ENCODE measurements around the gene ZNF35. TPM values are rescaled to one million over a fixed set of nuclear protein-coding genes. Genes with fewer than 3 reads are reported as not detected.

The ZNF35 gene
- polyA plus RNA-seq (2012; ENCODE audit: insufficient read length, low read depth) = 2.7 TPM

- TF ChIP-seq SIN3A (IDR thresholded peaks at IDR 0.05; ENCODE audit: borderline replicate concordance, insufficient read depth, low read length) (0 out of 2 replicates have a peak, but pooled peaks have one; percentile 50), FOXP2 (optimal IDR thresholded peaks at IDR 0.05; ENCODE audit: borderline replicate concordance, extremely low read depth, extremely low read length, insufficient read depth) (no peak), POLR2AphosphoS5 (IDR thresholded peaks at IDR 0.05; ENCODE audit: low read depth, low read length) (peak; percentile 74), TAF1 (IDR thresholded peaks at IDR 0.05; ENCODE audit: borderline replicate concordance, insufficient read depth, low read length) (peak; percentile 66; the same call in 1 of the 2 replicates), REST (IDR thresholded peaks at IDR 0.05; ENCODE audit: insufficient read depth in 1 of 2, low read depth in 2 of 2, low read length in 2 of 2) (0 out of 4 replicates have a peak, but pooled peaks of 1 of the 2 experiments have one; percentile 21)
Measured at GRCh38 chr3:44648564-44649229, at the start of gene ZNF35. TSS of gene ZNF35 (plus strand) at chr3:44648732. CDS start at chr3:44651068, 2,336 bp downstream.

DNA sequence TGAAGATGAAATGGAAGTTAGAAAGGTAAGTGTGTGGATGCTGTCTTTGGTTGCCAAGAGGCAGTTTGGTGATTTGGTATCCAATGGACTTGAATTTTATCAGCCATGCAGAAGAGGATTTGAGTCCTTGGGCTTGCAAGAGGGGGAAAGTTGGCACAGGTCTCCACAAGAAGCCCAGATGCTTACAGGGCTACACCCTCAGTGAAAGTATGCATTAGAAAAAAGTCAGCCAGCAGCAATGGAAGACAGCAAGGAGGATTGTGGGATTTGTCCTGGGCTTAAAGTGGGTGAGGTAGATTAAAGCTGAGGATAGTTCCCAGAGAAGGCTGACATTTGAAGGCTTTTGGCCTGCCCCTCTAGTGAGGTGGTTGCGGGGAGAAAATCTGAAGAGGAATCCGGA is 46.8 kb upstream of the ZNF35 start:
- no peak for TF ChIP-seq FOXP2 (optimal IDR thresholded peaks at IDR 0.05; ENCODE audit: borderline replicate concordance, extremely low read depth, extremely low read length, insufficient read depth)
- TF ChIP-seq SIN3A (IDR thresholded peaks at IDR 0.05; ENCODE audit: borderline replicate concordance, insufficient read depth, low read length) = no peak
- TF ChIP-seq REST (IDR thresholded peaks at IDR 0.05; ENCODE audit: insufficient read depth in 1 of 2, low read depth in 2 of 2, low read length in 2 of 2) = no peak
- no peak for TF ChIP-seq POLR2AphosphoS5 (IDR thresholded peaks at IDR 0.05; ENCODE audit: low read depth, low read length)
- TF ChIP-seq TAF1 (IDR thresholded peaks at IDR 0.05; ENCODE audit: borderline replicate concordance, insufficient read depth, low read length) = no peak

- TF ChIP-seq POLR2AphosphoS5 (IDR thresholded peaks at IDR 0.05; ENCODE audit: low read depth, low read length) (no peak), TAF1 (IDR thresholded peaks at IDR 0.05; ENCODE audit: borderline replicate concordance, insufficient read depth, low read length) (no peak), SIN3A (IDR thresholded peaks at IDR 0.05; ENCODE audit: borderline replicate concordance, insufficient read depth, low read length) (no peak), FOXP2 (optimal IDR thresholded peaks at IDR 0.05; ENCODE audit: borderline replicate concordance, extremely low read depth, extremely low read length, insufficient read depth) (no peak), REST (IDR thresholded peaks at IDR 0.05; ENCODE audit: insufficient read depth in 1 of 2, low read depth in 2 of 2, low read length in 2 of 2) (no peak)
Measured at GRCh38 chr3:44612678-44613077, 35.9 kb upstream of the ZNF35 start.

DNA sequence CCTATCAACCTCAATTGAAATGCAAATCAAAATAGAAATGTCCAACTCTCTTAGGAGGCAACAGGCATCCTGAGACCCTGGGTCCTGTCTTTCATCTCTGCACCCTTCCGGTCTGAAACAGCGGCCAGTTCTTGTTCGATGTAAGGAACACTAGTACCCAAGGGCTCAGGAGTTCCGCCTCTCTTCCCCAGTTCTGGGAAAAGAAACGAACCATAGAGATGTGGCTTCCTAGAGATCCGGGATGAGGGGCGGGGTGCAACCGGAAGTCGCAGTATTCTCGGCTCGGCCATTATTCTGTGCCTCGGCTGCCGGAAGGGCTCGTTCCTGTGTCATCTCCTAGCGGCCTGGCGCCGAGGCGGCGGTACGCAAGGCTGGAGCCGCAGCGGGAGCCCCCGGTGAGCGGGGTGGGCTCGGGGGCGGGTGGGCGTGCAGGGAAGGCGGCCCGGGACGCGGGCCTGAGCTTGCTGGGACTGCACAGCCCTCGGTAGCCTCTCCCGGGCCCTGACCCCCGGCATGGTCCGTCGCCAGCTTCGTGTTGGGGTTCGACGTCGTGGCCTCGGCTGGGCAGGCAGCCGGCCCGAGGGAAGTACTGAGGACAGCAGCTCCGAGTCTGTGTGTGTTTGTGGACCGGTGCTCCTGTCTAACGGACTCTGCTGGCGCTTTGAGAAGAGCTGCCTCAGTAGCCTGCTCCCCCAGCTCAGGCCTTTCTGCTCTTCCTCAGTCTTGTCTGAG is 23.6 kb upstream of the ZNF35 start, which contains the start of gene ZNF197:
Gene ZNF197 (plus strand): TSS at position 288 of the 732 bp plus-strand sequence. CDS start 4,119 bp downstream, outside the sequence.
- TF ChIP-seq POLR2AphosphoS5 (IDR thresholded peaks at IDR 0.05; ENCODE audit: low read depth, low read length) (peak; percentile 67), SIN3A (IDR thresholded peaks at IDR 0.05; ENCODE audit: borderline replicate concordance, insufficient read depth, low read length) (no peak), REST (IDR thresholded peaks at IDR 0.05; ENCODE audit: insufficient read depth in 1 of 2, low read depth in 2 of 2, low read length in 2 of 2) (peak; percentile 48 to 76; a peak in 3 of 4 replicates), FOXP2 (optimal IDR thresholded peaks at IDR 0.05; ENCODE audit: borderline replicate concordance, extremely low read depth, extremely low read length, insufficient read depth) (peak; percentile 34), TAF1 (IDR thresholded peaks at IDR 0.05; ENCODE audit: borderline replicate concordance, insufficient read depth, low read length) (peak; percentile 81; the same call in 1 of the 2 replicates)
